ENCODE results near the gene KIF17.

The KIF17 gene

DNA sequence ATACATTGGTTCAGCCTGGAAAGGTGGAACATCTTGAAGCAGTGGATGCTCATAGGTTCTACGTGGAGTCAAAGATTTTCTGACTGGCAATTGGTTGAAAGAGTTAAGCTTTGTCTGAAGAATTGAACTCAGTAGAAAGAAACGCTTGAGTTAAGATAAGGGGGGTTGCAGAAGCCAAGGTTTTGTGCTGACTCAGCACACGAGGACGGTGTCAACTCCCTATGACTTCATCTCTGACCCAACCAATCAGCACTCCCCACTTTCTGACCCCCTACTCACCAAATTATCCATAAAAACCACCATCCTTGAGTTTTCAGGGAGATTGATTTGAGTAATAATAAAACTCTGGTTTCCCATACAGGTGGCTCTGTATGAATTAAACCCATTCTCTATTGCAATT is 87.1 kb downstream of the KIF17 start:
- no peak for DNase-seq (ENCODE audit: low read depth in 2 of 3, low spot score in 2 of 3)

DNA sequence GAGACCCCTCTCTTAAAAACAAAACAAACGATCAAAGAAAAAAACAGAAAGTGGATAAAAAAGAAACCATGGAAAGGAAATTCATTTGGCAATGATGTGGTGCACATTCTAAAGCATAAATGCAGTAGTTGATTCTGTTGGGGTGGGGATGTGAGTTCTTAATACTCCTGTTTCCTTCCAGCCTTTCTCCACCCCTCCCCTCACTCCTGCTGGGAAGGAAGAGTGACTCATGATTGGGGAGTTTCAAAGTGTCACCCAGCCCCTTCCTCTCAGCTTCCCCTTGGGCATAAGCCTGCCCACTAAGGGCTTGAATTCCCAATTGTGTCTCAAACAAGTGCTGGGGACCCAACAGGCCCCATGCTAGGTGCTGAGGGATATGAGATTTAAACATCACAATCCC is 91.3 kb downstream of the KIF17 start:
- no peak for DNase-seq (ENCODE audit: low read depth in 2 of 3, low spot score in 2 of 3)

DNA sequence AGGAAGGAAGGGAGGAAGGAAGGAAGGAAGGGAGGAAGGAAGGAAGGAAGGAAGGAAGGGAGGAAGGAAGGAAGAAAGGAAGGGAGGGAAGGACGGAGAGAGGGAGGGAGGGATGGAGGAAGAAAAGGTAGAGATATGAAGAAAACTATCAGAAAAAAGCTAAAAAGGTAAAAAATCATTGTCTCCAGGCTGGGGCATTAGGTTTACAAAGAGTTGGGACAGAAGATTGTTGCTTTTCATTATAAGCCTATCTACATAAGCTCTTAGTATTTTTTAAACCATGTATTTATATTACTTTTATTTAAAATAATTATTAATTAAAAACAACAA is 91.7 kb downstream of the KIF17 start:
- no peak for DNase-seq (ENCODE audit: low read depth in 2 of 3, low spot score in 2 of 3)

DNA sequence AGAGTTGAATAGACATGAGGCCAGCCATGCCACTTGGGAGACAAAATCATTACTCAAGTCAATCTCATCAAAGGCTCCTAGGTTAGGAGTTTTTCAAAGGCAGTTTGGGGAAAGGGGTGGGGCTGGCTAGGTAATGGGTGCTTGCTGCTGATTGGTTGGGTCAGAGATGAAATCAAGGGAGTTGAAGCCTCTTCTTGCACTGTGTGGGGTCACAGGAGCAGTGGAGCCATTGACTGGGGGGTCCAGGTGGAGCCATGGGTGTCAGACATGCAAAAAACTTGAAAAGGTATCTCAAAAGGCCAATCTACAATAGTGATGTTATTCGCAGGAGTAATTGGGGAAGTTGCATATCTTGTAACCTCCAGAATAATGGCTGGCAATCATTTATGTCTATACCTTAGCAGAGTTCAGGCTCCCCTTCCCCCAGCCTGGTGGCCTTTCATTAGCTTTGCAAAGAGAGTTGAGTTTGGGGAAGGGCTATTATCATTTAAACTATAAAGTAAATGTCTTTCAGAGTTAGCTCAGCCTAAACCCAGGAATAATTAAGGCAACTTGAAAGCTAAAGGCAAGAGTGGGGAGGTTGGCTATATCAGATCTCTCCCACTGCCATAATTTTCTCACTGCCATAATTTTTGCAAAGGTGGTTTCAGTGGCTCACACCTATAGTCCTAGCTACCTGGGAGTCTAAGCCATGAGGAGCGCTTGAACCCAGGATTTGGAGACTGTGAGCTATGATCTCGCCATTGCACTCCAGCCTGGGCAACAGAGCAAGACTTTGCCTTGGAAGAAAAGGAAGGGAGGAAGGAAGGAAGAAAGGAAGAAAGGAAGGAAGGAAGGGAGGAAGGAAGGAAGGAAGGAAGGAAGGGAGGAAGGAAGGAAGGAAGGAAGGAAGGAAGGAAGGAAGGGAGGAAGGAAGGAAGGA is 92.4 kb downstream of the KIF17 start:
- DNase-seq (ENCODE audit: low read depth in 2 of 3, low spot score in 2 of 3) = no peak

DNA sequence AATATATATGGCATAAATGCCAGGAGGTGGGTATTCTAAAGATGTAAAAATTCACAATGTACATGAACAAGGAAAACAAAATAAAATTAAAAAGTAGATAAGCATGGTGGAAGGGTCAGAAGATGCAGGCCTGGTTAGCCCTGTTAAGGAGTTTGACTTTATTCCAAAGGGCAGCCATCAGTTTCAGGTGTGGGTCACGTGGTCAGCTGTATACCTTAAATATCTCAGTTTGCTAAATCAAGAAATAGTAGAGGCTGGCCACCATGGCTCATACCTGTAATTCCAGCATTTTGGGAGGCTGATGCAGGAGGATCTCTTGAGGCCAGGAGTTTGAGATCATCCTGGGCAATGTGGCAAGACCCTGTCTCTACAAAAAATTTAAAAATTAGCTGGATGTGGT is 93.1 kb downstream of the KIF17 start:
- DNase-seq (ENCODE audit: low read depth in 2 of 3, low spot score in 2 of 3) = no peak

DNA sequence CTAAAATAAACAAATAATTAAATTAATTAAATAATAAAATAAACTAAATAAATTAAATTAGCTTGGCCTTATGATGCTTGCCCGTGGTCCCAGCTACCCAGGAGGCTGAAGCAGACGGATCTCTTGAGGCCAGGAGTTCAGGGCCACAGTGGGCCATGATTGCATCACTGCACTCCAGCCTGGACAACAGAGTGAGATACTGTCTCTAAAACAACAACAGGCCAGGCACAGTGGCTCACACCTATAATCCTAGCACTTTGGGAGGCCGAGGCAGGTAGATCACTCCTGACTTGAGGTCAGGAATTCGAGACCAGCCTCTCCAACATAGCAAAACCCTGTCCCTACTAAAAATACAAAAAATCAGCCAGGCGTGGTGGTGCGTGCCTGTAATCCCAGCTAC is 96.8 kb downstream of the KIF17 start:
- DNase-seq (ENCODE audit: low read depth in 2 of 3, low spot score in 2 of 3) = no peak

DNA sequence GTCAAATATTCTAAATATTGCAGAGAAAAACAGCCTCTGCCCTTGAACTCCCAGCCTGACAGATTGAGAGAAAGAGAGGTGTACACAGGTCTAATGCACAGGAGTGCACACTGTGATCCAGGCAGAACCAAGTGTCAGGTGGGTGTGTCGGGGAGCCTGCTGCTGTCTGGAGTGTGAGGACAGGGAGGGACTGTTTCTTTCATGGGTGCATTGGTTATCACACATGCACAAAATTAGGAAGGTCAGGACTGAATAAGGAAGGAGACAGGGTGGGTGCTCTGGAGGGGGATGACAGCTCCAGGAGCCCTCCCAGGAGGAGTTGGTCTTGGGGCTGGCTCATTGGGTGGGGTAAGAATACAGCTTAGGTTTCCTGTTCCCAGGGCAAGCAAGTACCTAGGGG is 97.8 kb downstream of the KIF17 start:
- no peak for DNase-seq (ENCODE audit: low read depth in 2 of 3, low spot score in 2 of 3)

DNA sequence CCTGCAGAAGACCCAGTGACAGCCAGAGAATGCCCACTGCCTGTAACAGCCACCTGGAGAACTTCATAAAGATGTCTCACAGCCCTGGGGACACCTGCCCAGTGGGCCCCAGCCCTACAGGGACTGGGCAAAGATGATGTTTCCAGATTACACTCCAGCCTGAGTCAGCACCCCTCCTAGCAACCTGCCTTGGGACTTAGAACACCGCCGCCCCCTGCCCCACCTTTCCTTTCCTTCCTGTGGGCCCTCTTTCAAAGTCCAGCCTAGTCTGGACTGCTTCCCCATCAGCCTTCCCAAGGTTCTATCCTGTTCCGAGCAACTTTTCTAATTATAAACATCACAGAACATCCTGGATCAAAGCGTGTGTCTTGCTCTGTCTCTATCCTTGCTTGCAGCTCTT is 99.3 kb downstream of the KIF17 start:
- DNase-seq (ENCODE audit: low read depth in 2 of 3, low spot score in 2 of 3) = no peak

DNA sequence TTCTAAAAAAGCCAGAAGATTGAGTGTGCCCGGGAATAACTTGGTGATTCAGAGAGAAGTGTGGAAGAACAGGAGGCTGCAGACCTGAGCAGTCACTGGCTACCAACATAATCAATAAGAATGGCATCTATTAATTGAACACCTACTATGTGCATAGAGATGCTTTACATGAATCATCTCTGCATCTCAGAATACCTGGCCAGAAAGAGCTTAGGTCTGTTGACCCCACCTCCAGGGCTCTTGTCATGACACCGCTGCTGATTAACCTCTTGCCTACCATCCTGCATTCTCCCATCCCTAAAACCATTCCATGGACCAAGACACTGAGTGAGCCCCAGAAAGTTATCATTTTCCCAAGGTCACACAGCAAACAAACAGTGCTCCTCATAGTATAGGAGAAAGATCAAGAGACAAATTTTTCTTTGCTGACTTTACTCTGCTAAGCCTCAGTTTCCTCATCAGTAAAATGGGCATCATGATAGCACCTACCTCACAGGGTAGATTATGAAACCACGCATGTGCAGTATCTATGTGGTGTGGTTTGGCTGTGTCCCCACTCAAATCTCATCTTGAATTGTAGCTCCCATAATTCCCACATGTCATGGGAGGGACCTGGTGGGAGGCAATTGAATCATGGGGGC is 100.8 kb downstream of the KIF17 start:
- DNase-seq (ENCODE audit: low read depth in 2 of 3, low spot score in 2 of 3) = no peak

DNA sequence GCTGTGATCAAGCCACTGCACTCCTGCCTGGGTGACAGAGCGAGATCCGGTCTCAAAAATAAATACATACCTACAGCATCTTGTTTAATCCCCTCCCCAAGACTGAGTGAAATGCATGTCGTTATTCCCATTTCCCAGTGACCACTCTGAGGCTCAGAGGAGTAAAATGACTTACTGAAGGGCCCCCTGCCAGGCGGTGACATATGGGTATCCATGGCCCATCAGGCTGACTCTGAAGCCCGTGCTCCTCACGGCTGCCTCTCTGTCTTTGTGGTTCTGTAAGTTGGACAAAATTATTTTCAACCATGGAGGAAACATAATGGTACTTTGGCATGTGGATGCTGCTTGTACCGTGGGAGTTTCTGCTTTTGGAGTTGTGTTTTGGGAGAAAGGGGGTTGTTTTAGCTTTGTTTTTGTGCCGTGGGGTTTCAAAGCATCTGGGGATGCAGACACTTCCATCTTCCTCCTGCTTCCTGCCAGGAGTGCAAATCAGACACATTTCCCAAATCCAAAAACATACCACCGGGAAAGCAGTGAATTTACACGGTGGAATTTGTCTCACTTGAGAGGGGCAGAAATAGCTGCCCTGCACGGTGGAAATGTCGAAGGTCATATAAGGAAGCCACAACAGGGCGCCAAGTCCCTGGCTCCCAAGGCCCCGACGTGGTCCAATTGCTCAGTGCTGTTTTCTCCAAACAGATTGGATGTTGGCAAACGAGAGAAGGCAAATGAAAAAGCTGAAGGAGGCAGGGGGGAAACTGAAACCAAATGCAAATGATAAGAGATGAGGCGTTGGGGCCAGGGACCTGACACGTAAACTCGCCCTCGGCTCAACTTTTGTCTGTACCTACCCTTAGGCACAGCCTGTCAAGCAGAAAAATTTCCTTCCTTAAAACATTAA is 101.6 kb downstream of the KIF17 start:
- DNase-seq (ENCODE audit: low read depth in 2 of 3, low spot score in 2 of 3) = no peak

DNA sequence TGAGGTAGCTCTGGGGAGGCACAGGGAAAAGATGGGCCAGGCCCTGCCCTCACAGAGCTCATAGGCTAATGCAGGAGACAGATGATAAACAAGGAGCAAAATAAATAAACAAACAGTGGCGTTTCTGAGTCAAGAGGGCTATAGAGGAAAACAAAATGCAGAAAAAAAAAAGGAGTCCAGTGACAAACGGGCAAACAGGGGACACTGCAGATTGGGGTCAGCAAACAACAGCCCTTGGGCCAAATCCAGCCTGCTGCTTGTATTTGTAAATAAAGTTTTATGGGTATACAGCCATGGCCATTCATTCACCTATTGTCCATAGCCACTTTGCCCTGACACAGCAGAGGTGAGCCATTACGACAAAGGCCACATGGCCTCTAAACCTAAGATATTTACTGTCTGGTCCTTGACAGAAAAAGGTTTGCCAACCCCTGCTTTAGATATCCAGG is 103.7 kb downstream of the KIF17 start:
- DNase-seq (ENCODE audit: low read depth in 2 of 3, low spot score in 2 of 3) = no peak
